Fibroblast of villous mesenchyme (primary cell): ENCODE data around the gene EVX1. TPM values are rescaled to one million over a fixed set of nuclear protein-coding genes. Genes with fewer than 3 reads are reported as not detected.
A peak's percentile ranks its signal among the peaks of the same experiment; 100 is the strongest.

ENCODE experiments used
- DNase-seq: peaks from one replicate; pipeline ENCODE4 v3.0.0-alpha.2; 2010; ENCODE audit warnings: low read depth
- H3K4me3 ChIP-seq: 2 replicates; pipeline ENCODE4 v1.5.1; 2011; ENCODE audit warnings: low read depth, mild to moderate bottlenecking, low read length
- CTCF ChIP-seq: IDR thresholded peaks from 2 replicates; pipeline ENCODE4 v1.5.1; 2012; ENCODE audit warnings: low read depth, mild to moderate bottlenecking, low read length; ENCODE audit not compliant: insufficient read depth
- total RNA-seq: library from RNA; depleted of rRNA; stranded (reverse); fragments of >200 nt; gene quantifications from 2 replicates; pipeline ENCODE4 v1.2.3, GENCODE V29; 2012

EVX1 gene
- not detected in 2 replicates for total RNA-seq

- peak; percentile 17 for DNase-seq
- peak within 1 kb of the TSS; percentile 42 for H3K4me3 ChIP-seq
- TF ChIP-seq CTCF, result no peak
These were observed at the start of gene EVX1 for GRCh38 chr7:27242555-27243339. Gene EVX1, plus strand, starts transcription at chr7:27242802. Its CDS starts 229 bp downstream, at chr7:27243031.

- DNase-seq, result peak; percentile 80
These were observed 49.1 kb upstream of the EVX1 start for GRCh38 chr7:27193335-27194001.

GRCh38 chr7:27194002-27194352 lies 48.6 kb upstream of the EVX1 start:
- TF ChIP-seq CTCF, result no peak
- H3K4me3 ChIP-seq, result peak overlapping the region; percentile 86
- no peak for DNase-seq

More at GRCh38 chr7:27193335-27194001, 49.1 kb upstream of the EVX1 start:
- TF ChIP-seq CTCF, result no peak
- H3K4me3 ChIP-seq, result peak overlapping the region; percentile 86

GRCh38 chr7:27194686-27195379 lies 47.8 kb upstream of the EVX1 start:
- no peak for TF ChIP-seq CTCF
- DNase-seq, result peak; percentile 75
- peak overlapping the region; percentile 86 for H3K4me3 ChIP-seq

GRCh38 chr7:27196287-27196767 lies 46.3 kb upstream of the EVX1 start:
- peak; percentile 77 for TF ChIP-seq CTCF
- DNase-seq, result peak; percentile 93
- H3K4me3 ChIP-seq, result peak overlapping the region; percentile 86

- no peak for TF ChIP-seq CTCF
- DNase-seq, result peak; percentile 45
- peak overlapping the region; percentile 86 for H3K4me3 ChIP-seq
These were observed 45.2 kb upstream of the EVX1 start for GRCh38 chr7:27197137-27198042.
